HL-60 (cell line): ENCODE measurements around the gene MACROD2.

Experiments used
- DNase-seq, 2 experiments: peaks; one replicate each; pipeline ENCODE4 v3.0.0-alpha.2; 2010 to 2020; ENCODE audit warnings: low read depth in 1 of 2, low spot score in 1 of 2
- H3K27ac ChIP-seq: fragments of 250-450 bp; sonication (Bioruptor Pico); replicated peaks from 2 replicates; pipeline ENCODE4 v1.5.1; 2020; ENCODE audit warnings: mild to moderate bottlenecking, moderate library complexity
- H3K27me3 ChIP-seq: fragments of 250-450 bp; sonication (Bioruptor Pico); 2 replicates; pipeline ENCODE4 v1.5.1; 2021; ENCODE audit warnings: mild to moderate bottlenecking, moderate library complexity; ENCODE audit not compliant: insufficient read depth, poor library complexity, severe bottlenecking
- H3K4me3 ChIP-seq: replicated peaks from 2 replicates; pipeline ENCODE4 v1.5.1; 2011; ENCODE audit warnings: mild to moderate bottlenecking, control low read depth, low read length; ENCODE audit not compliant: insufficient read depth
- GABPA ChIP-seq: IDR thresholded peaks from 2 replicates; pipeline ENCODE4 v1.6.1; 2012; ENCODE audit warnings: low read depth
- POLR2AphosphoS5 ChIP-seq: IDR thresholded peaks from 2 replicates; pipeline ENCODE4 v1.6.1; 2012; ENCODE audit warnings: low read depth
- SPI1 ChIP-seq: IDR thresholded peaks from 2 replicates; pipeline ENCODE4 v1.6.1; 2012; ENCODE audit warnings: low read depth, mild to moderate bottlenecking, borderline replicate concordance
- TF ChIP-seq, protein P1 (sequence below): IDR thresholded peaks from one replicate; pipeline ENCODE4 v1.5.1; 2011; ENCODE audit warnings: low read length, control low read depth, inconsistent platforms; ENCODE audit not compliant: insufficient read depth
- TF ChIP-seq, protein P2 (sequence below): IDR thresholded peaks from 2 replicates; pipeline ENCODE4 v1.6.1; 2012; ENCODE audit warnings: low read depth; ENCODE audit not compliant: insufficient replicate concordance

The MACROD2 gene

DNA sequence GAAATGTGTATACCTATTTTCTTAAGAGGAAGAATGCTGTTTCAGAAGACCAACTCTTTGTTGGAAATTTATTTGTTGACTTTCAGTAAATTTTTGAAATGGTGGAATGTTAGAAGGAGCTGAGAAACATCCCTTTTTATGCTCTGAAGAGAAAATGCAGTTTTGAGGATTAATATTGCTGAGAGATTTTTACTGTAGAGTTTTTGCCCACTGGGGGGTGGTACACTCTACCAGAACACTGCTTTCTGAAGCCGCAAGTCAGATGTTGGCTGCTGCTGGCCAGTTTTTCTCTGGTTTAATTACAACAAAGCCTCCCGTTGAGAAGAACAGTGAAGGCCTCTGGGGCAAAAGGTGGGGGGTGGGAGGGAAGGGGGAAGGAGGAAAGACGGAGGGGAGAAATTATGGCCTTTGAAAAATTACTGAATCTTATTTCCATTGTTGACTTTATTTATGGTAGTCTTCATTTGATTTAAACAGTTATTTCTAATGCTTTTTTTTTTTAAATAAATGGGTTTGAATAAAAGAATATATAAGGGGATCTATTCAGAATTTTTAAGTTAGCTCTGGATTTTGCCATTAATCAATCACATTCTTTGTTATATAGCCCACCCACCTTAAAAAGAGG, 339.1 kb downstream of the MACROD2 start:
- H3K27ac ChIP-seq = no peak overlapping the region
- TF ChIP-seq, protein P1, sequence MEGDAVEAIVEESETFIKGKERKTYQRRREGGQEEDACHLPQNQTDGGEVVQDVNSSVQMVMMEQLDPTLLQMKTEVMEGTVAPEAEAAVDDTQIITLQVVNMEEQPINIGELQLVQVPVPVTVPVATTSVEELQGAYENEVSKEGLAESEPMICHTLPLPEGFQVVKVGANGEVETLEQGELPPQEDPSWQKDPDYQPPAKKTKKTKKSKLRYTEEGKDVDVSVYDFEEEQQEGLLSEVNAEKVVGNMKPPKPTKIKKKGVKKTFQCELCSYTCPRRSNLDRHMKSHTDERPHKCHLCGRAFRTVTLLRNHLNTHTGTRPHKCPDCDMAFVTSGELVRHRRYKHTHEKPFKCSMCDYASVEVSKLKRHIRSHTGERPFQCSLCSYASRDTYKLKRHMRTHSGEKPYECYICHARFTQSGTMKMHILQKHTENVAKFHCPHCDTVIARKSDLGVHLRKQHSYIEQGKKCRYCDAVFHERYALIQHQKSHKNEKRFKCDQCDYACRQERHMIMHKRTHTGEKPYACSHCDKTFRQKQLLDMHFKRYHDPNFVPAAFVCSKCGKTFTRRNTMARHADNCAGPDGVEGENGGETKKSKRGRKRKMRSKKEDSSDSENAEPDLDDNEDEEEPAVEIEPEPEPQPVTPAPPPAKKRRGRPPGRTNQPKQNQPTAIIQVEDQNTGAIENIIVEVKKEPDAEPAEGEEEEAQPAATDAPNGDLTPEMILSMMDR = no peak
- TF ChIP-seq SPI1 (no peak), GABPA (no peak), POLR2AphosphoS5 (no peak)
- TF ChIP-seq, protein P2, sequence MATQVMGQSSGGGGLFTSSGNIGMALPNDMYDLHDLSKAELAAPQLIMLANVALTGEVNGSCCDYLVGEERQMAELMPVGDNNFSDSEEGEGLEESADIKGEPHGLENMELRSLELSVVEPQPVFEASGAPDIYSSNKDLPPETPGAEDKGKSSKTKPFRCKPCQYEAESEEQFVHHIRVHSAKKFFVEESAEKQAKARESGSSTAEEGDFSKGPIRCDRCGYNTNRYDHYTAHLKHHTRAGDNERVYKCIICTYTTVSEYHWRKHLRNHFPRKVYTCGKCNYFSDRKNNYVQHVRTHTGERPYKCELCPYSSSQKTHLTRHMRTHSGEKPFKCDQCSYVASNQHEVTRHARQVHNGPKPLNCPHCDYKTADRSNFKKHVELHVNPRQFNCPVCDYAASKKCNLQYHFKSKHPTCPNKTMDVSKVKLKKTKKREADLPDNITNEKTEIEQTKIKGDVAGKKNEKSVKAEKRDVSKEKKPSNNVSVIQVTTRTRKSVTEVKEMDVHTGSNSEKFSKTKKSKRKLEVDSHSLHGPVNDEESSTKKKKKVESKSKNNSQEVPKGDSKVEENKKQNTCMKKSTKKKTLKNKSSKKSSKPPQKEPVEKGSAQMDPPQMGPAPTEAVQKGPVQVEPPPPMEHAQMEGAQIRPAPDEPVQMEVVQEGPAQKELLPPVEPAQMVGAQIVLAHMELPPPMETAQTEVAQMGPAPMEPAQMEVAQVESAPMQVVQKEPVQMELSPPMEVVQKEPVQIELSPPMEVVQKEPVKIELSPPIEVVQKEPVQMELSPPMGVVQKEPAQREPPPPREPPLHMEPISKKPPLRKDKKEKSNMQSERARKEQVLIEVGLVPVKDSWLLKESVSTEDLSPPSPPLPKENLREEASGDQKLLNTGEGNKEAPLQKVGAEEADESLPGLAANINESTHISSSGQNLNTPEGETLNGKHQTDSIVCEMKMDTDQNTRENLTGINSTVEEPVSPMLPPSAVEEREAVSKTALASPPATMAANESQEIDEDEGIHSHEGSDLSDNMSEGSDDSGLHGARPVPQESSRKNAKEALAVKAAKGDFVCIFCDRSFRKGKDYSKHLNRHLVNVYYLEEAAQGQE = no peak
- peaks cover 13% of the 10 kb centered on the region for H3K27me3 ChIP-seq
- H3K4me3 ChIP-seq = no peak overlapping the region
- DNase-seq = no peak

DNA sequence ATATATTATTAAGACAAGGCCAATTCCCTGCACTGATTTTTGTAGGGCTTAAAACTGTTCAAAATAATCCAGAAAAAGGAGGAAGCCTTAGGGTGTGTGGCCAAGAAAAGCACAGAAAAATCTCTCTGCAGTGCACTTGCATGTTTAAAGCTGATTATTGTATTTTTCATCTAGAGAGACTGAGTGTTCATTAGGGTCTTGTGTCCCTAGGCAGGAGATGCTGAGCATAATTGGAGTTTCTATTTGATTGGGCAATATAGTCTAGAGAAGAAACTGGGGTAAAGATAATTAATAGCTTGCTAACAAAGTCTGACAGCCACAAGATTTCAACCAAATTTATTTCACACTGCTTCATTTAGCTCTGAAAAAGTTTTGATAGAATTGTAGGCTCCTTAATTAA, 339.7 kb downstream of the MACROD2 start:
- TF ChIP-seq, protein P2 = no peak
- TF ChIP-seq, protein P1 = no peak
- TF ChIP-seq SPI1 (no peak), GABPA (no peak), POLR2AphosphoS5 (no peak)
- H3K4me3 ChIP-seq = no peak overlapping the region
- DNase-seq = no peak
- H3K27ac ChIP-seq = no peak overlapping the region
- H3K27me3 ChIP-seq = peaks cover 13% of the 10 kb centered on the region

DNA sequence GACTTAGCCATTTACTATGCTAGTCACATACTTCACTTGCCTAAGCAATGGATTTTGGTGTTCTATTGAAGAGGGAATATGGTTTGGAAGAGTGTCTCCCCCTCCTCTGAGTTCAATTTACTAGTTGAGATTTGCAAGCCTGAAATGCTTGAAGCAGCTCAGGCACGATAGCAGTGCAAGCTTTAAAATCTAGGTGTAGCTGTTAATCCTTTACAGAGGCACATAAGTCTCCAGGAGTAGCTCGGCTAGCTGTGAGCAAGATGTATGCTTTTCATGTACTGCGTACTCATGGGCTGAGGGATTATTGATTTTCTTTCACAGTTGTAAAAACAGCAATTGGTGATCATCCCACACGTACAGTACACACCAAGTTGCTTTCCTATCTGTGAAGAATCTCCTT, 341.4 kb downstream of the MACROD2 start:
- H3K4me3 ChIP-seq = no peak overlapping the region
- TF ChIP-seq SPI1 = no peak
- no peak for TF ChIP-seq GABPA
- TF ChIP-seq, protein P2 = no peak
- TF ChIP-seq, protein P1 = no peak
- TF ChIP-seq POLR2AphosphoS5 = no peak
- H3K27me3 ChIP-seq = peaks cover 10% of the 10 kb centered on the region
- no peak for DNase-seq
- no peak overlapping the region for H3K27ac ChIP-seq
